HG02610 (cell line): ENCODE results near the gene SLC22A7.

Experiments used
- ATAC-seq: cut with Tn5 transposase; IDR thresholded peaks from one replicate; pipeline ENCODE4 v1.9.1; 2021; ENCODE audit warnings: mild to moderate bottlenecking, moderate library complexity; ENCODE audit not compliant: unreplicated experiment

Gene SLC22A7

DNA sequence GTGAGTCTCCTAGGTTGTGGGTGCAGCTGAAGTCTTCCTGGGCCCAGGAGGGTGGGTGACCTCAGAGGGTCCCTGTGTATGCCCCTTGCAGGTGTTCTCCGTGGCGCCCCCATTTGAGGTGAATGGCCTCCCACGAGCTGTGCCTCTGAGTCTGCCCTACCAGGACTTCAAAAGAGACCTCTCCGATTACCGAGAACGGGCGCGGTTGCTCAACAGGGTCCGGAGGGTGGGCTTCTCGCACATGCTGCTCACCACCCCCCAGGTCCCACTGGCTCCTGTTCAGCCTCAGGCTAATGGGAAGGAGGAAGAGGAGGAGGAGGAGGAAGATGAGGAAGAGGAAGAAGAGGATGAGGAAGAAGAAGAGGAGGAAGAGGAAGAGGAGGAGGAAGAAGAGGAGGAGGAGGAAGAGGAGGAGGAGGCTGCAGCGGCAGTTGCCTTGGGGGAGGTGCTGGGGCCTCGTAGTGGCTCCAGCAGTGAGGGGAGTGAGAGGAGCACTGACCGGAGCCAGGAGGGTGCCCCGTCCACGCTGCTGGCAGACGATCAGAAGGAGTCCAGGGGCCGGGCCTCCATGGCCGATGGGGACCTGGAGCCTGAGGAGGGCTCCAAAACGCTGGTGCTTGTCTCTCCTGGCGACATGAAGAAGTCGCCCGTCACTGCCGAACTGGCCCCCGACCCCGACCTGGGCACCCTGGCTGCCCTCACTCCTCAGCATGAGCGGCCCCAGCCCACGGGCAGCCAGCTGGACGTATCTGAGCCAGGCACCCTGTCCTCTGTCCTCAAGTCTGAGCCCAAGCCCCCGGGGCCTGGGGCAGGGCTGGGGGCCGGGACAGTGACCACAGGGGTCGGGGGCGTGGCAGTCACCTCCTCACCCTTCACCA lies 15.2 kb upstream of the SLC22A7 start:
- ATAC-seq, result no peak

DNA sequence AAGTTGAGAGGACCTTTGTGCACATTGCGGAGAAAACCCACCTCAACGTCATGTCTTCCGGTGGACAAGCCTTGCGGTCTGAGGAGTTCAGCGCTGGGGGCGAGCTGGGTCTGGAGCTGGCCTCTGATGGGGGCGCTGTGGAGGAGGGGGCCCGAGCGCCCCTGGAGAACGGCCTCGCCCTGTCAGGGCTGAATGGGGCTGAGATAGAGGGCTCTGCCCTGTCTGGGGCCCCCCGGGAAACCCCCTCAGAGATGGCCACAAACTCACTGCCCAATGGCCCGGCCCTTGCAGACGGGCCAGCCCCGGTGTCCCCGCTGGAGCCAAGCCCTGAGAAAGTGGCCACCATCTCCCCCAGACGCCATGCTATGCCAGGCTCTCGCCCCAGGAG lies 14.6 kb upstream of the SLC22A7 start:
- no peak for ATAC-seq

DNA sequence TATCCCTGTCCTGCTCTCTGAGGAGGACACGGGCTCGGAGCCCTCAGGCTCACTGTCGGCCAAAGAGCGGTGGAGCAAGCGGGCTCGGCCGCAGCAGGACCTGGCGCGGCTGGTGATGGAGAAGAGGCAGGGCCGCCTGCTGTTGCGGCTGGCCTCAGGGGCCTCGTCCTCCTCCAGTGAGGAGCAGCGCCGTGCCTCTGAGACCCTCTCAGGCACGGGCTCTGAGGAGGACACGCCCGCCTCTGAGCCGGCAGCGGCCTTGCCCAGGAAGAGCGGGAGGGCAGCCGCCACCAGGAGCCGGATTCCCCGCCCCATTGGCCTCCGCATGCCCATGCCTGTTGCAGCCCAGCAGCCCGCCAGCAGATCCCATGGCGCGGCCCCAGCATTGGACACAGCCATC lies 14.2 kb upstream of the SLC22A7 start:
- no peak for ATAC-seq

DNA sequence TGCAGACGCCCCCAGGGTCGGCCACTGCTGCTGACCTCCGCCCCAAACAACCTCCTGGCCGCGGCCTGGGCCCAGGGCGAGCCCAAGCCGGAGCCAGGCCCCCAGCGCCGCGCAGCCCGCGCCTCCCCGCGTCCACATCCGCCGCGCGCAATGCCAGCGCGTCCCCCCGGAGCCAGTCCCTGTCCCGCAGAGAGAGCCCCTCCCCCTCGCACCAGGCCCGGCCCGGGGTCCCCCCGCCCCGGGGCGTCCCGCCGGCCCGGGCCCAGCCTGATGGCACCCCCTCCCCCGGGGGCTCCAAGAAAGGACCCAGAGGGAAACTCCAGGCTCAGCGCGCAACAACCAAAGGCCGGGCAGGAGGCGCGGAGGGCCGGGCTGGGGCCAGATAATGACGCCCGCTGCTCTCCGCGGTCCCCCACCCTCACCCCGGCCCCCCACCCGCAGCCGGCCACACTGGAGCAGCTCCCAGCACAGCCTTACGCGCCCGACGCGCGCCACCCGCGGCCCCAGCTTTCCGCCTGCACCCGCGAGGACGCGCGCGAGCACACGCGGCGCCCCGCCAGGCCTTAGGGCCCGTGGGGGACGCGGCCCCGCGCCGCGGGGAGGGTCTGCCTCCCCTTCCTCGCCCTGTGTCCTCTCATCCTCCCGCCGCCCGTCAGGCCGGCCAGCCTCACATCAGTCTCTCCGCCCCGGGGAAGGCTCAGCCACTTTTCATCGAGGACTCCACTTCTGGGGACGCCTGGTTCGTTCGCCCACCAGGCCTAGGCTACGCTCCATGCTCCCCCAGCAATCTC lies 12.9 kb upstream of the SLC22A7 start:
- ATAC-seq, result no peak

DNA sequence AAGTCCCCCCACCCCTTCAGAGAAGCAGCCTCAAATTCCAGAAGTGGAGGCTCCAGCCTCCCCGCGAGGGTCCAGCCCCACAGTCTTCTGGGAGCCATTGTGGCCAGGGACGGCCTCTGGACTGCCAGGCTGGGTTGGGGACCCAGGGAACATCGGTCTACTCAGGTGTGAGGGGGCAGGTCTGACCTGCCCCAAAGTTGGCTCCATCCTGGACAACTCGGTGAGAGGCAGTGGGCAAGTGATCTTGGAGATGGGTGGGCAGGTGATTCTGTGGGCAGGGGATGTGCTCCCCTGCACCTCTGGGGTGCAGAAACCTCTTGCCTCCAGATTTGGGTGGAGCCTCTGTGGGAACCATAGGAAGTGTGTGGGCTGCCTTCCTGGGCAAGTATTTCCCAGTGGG lies 12.2 kb upstream of the SLC22A7 start:
- no peak for ATAC-seq

DNA sequence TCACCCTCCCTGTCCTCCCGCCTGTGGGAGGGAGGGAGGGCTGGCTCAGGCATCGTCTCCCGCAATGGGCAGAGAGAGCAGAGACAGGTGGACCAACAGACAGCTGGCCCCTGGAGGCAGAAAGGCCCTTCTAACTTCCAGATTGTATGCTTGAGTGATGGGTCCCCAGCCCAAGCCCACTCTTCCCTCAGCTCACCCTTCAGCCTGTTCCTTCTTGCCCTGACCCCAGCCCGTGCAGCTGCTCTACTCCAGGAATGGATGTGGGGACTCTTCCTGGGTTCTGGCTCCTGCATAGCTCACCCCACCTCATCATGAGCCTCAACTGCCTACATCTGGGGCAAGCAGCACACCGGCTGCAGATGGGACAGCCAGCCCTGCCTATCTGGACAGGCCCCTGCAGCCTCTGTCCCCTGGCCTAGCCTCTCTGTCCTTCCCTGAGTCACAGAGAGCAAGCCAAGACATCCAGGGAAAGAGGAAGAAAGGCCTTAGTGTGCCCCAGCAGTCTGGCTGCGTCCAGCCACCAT lies 11.5 kb upstream of the SLC22A7 start:
- no peak for ATAC-seq

DNA sequence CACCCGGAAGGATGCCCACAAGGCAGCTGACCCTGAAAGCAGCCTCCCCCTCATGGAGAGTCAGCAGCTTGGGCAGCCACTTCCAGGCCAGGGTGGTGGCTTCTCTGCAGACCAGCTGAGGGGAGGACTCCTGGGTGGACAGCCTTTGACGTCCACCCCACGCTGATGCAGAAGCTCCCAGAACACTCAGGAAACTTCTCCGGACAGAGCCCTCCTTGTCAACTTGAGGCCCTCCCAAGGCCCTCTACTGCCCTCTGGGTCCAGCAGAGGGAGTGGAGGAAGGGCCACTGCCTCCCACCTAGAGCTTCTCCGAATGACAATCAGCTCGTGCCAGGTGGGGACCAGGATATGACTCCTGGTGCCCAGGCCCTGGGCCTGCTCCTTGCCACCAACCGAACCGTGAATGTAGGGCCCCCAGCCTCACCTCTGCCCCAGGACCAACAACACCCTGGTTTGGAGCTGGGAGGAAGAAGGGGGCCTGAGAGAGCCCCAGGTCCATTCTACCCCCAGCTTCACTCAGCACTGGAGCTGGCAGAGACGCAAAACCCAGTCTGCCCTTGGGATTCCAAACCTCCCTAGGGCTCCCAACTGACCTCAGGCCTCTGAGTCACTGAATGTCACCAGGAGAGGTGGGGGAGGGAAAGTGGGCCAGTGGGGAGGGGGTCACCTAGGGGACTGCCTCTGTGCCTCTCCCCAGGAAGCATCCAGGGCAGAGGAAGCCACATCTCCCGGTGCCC lies 10.9 kb upstream of the SLC22A7 start:
- no peak for ATAC-seq

DNA sequence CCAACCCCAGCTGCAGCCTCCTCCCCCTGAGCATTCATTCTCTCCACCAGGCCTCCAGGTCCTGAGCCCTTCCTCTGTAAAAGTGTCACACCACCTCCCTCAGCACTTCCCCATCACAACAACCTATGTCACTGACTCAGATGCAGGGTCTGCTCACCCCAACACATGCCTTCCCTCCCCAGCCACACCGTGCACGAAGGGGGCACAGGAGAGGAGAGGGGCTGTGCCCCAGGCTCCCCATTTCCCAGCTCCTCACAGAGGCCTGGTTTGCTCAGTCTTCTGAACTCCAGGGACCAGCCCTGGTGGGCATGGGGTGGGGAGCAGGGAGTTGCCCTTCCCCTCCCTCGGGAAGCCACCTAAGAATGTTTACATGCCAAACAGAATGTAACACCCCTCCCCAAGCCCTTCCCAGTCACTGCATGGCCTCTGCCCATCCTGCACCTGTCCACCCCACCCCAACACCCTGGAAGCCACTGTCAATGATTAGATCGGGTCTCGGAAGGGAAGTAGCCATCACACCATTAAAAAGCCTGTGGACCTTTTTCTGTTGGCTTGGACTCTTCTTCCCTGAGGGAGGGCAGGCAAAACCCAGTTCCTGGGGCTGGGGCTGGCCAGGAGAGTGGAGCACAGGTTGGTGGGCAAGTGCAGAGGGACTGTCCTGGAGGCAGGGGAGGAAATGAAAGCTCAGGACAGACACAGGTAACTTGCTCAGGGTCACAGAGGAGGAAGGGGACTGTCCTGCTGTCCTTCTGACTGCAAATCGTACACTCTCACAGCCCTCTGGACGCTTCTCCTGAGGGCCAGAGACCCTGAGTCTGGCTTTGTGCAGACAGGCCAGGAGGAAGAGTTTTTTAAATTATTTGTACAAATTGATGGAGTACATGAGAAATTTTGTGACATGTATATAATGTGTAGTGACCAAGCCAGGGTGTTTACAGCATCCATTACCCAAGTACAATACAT lies 10.1 kb upstream of the SLC22A7 start:
- ATAC-seq, result no peak

DNA sequence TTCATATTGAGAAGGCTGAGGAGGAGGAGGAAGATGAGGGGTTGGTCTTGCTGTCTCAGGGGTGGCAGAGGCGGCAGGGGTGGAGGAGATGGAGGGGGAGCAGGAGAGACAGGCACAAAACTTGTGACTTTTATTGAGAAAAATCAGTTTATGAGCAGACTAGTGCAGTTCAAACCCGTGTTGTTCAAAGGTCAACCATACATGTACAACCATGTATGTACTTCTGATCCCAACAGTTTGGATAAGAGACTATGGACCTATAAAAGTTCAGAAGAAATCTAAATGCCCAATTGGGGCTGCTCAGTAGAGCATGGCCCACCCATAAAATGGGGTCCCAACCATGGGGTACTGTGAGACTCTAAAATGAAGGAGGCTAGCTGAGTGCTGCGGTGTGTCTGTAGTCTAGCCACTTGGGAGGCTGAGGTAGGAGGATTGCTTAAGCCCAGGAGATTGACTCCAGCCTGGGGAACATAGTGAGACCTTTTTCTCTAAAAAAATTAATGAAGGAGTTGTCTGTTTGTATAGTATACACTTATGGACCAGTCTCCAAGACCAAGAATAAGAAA lies 7.6 kb upstream of the SLC22A7 start:
- no peak for ATAC-seq

DNA sequence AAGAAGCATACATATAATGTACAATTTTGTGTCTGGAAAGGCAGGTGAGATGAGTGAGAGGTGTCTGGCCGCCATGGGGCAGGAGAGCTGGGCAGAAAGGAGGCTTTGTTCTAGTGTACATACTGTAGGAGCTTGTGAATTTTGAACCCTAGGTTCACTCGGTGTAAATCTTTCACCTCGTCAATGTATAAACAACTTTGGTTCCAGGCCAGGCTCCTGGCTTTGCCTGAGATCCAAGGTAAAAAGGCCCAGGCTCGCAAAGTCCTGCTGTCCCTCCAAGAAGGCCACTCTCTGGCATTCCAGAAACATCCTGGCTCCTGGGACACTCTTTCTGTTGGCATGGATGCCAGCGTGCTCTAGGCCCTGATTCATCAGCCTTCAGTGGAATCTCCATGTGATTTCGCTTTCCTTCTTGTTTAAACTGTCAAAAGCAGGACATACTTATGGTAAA lies 7.1 kb upstream of the SLC22A7 start:
- ATAC-seq, result no peak

DNA sequence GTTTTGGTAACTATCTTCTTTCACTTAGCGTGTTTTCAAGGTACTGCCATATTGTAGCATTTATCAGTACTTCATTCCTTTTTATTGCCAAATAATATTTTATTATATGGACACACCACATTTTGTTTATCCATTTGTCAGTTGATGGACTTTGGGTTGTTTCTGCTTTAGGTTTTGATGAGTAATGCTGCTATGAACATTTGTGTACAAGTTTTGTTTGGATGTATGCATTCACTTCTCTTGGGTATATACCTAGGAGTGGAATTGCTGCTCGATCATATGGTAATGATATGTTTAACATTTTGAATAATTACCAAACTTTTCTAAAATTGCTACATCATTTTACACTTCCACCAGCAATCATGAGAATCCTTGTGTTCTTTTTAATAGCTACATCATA lies 6.4 kb upstream of the SLC22A7 start:
- ATAC-seq, result no peak

DNA sequence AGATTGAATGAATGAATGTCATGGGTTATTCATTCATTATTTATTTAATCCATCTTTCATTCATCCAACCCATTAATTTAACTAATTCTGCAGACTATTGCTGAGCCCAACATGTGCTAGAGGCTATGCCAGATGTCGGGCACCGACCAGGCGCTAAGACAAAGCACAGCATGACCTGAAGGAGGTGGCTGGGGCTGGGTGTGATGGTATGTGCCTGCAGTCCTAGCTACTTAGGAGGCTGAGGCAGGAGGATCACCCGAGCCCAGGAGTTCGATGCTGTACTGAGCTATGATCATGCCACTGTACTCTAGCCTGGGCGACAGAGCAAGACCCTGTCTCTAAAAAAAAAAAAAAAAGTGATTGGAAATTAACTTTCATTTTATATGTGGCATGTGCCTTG lies 5.7 kb upstream of the SLC22A7 start:
- no peak for ATAC-seq

DNA sequence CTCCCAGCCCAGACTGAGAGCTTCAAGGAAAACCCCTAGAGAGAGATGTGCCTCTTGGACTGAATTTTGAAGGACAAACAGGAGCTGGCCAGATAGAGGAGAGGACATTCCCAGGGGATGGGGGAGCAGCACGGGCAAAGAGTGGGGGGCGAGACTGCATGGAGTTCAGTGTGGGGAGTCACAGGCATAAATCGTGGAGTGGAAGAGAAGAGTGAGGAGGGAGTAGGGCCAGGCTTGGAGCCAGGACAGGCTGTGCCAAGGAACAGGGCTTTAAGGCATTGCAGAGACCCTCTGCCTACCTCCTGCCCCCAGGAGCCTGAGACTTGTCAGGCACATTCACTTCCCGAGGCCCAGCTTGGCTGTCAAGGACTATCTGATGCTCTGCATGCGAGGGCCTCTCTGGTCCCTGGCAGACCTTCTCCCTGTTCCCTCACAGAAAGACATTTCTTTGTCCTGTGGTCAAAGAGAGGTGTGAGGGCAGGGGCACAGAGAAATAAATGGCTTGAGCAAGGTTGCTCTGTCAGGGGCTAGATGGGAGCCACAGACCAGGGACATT lies 5.2 kb upstream of the SLC22A7 start:
- ATAC-seq, result no peak

DNA sequence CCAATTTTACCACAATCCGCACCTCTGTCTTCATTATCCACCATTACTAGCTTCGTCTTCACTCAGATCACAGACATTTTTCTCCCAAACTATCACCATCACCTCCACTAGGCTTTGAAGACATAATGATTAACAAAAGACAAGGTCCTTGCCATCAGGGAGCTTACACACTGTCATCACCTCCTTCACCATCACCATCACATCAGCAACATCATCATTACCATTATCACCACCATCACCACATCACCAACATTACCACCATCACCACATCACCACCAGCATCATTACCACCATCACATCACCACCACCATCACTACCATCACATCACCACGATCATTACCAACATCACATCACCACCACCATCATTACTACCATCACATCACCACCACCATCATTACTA lies 4.4 kb upstream of the SLC22A7 start:
- no peak for ATAC-seq

DNA sequence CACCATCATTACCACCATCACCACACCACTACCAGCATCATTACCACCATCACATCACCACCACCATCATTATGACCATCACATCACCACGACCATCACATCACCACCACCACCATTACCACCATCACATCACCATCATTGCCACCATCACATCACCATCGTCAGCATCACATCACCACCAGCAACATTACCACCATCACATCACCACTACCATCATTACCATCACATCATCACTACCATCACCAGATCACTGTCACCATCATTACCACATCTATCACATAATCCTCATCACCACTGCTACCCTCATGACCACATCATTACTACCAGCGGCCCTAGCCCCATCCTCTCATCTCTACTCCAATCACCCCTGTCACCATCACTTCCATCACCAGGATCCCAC lies 3.5 kb upstream of the SLC22A7 start:
- no peak for ATAC-seq

DNA sequence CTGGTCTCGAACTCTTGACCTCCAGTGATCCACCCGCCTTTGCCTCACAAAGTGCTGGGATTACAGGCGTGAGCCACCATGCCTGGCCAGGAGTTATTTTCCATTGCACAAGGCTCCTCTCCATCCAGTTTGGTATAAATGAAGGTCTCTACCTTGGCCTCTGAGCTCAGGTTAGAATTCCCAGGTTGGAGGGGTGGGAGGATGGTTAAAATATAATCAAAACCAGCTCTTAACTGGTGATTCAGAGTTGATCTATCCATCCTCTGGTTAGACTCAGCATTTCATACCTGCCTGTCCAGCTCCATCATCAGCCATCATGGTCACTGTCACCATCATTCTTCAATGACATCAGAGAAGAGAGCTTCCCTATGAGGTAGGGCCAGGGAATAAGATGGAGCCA lies 2.6 kb upstream of the SLC22A7 start:
- no peak for ATAC-seq

DNA sequence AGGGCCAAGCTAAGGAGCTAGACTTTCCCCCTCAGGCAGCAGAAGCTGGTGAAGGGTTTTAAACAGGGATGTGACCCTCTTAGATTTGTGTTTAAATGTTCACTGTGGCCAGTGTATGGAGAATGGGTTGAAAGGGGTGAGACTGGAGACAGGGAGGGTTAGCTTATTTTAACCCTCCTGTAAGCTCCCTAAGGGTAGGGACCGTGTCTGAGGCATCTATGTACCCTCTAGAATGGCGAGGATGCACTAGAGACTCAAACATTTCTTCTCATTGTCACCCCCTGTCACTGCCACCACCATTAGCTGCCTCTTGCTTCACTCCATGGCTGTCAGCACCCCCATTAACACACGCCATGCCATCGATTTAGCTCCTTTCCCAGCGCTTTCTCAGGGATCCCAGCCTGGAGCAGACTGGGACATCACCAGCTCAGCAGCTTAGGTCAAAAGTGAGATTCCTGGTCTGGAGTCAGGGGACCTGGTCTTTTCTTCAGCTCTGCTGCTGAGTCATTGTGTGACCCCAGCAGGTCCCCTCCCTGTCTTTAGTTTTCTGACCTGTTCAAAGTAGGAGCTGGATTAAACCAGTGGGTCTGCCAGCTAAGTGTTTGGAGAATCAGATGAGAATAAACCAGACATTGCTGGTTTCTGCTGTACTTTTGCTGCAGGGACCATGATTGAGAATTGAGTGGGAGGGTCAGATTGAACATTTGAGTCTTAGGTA lies 1.1 kb upstream of the SLC22A7 start:
- ATAC-seq, result no peak

DNA sequence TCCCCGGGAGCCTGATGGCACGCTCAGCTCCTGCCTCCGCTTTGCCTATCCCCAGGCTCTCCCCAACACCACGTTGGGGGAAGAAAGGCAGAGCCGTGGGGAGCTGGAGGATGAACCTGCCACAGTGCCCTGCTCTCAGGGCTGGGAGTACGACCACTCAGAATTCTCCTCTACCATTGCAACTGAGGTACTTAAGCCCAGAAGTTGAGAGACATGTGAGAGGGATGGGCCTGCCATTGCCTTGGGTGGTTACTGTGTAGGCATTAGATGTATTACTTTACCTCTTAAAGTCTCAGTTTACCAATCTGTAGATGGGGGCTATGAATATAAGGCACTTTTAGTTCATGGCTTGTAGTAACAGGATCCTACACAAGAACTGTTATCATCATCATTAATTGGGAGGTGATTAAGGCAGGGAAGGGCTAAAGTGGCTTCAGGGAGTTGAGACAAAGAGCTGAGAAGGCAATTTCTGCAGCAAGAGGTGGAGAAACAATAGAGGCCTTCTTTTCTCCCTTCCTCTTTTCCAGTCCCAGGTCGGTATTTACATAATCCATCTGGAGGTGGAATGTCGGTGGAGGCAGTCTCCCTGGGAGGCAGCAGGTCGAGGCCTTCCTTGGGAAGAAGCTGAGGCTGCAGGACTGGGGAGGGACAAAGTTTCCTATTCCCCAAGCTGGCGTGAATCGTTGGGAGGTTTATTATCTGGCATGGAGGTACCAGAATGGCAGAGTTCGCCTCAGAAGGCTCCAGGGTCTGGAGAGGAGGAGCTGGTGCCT lies 691 bp downstream of the SLC22A7 start:
- ATAC-seq, result no peak
